Muscle layer of colon (tissue), 2 donors: Measurements from ENCODE around the gene CDH26.
"Not testable (repeated sequence)": the region's sequence is repeated elsewhere in the genome, so short reads cannot be mapped to it uniquely, and the experiment has no call there.

ENCODE experiments used
- H3K27ac ChIP-seq: one replicate; pipeline ENCODE4 v1.7.0; 2013; ENCODE audit warnings: low read depth, mild to moderate bottlenecking, low read length, moderate library complexity
- H3K27me3 ChIP-seq, 2 donors: one replicate each; pipeline ENCODE4 v1.7.0; 2013; ENCODE audit warnings: low read length in 2 of 2, mild to moderate bottlenecking in 2 of 2; ENCODE audit not compliant: insufficient read depth in 2 of 2, control insufficient read depth in 1 of 2
- H3K36me3 ChIP-seq: one replicate; pipeline ENCODE4 v1.7.0; 2013; ENCODE audit warnings: mild to moderate bottlenecking, low read length; ENCODE audit not compliant: insufficient read depth
- H3K4me1 ChIP-seq: one replicate; pipeline ENCODE4 v1.7.0; 2013; ENCODE audit warnings: mild to moderate bottlenecking, low read length; ENCODE audit not compliant: insufficient read depth
- H3K4me3 ChIP-seq, 2 donors: one replicate each; pipeline ENCODE4 v1.7.0; 2013; ENCODE audit warnings: low read length in 2 of 2, low read depth in 1 of 2, mild to moderate bottlenecking in 1 of 2, moderate library complexity in 1 of 2
- H3K9ac ChIP-seq: one replicate; pipeline ENCODE4 v1.7.0; 2013; ENCODE audit warnings: low read length
- H3K9me3 ChIP-seq: one replicate; pipeline ENCODE4 v1.7.0; 2013; ENCODE audit warnings: mild to moderate bottlenecking, low read length
- donor health status: abdominal sarcoma.
- donor health status: Adenocarcinoma of cecum.

CDH26 gene

GRCh38 chr20:59942245-59942644, 16.0 kb upstream of the CDH26 start:
- Histone ChIP-seq H3K27me3 (no peaks in the 10 kb centered on the region), H3K9ac (no peak overlapping the region), H3K4me3 (no peak overlapping the region), H3K4me1 (peaks cover 55% of the 10 kb centered on the region), H3K9me3 (no peaks in the 10 kb centered on the region), H3K36me3 (peaks cover 30% of the 10 kb centered on the region), H3K27ac (no peak overlapping the region)

- no peaks in the 10 kb centered on the region for H3K27me3 ChIP-seq
- H3K36me3 ChIP-seq, result peaks cover 30% of the 10 kb centered on the region
- H3K27ac ChIP-seq, result no peak overlapping the region
- H3K9ac ChIP-seq, result no peak overlapping the region
- peaks cover 33% of the 10 kb centered on the region for H3K4me1 ChIP-seq
- H3K9me3 ChIP-seq, result no peaks in the 10 kb centered on the region
- H3K4me3 ChIP-seq, result no peak overlapping the region
These were observed 13.5 kb upstream of the CDH26 start for GRCh38 chr20:59944726-59945125.

GRCh38 chr20:59945175-59945574, 13.0 kb upstream of the CDH26 start:
- peaks cover 33% of the 10 kb centered on the region for H3K4me1 ChIP-seq

GRCh38 chr20:59945731-59946130, 12.5 kb upstream of the CDH26 start:
- Histone ChIP-seq H3K36me3 (peaks cover 33% of the 10 kb centered on the region), H3K4me3 (no peak overlapping the region), H3K4me1 (peaks cover 33% of the 10 kb centered on the region), H3K27ac (no peak overlapping the region), H3K9me3 (no peaks in the 10 kb centered on the region), H3K27me3 (no peaks in the 10 kb centered on the region), H3K9ac (peak overlapping the region; percentile 5)

More at GRCh38 chr20:59945175-59945574, 13.0 kb upstream of the CDH26 start:
- Histone ChIP-seq H3K9ac (no peak overlapping the region), H3K36me3 (peaks cover 33% of the 10 kb centered on the region), H3K9me3 (no peaks in the 10 kb centered on the region), H3K27ac (no peak overlapping the region), H3K4me3 (no peak overlapping the region), H3K27me3 (no peaks in the 10 kb centered on the region)

GRCh38 chr20:59947376-59947775, 10.8 kb upstream of the CDH26 start:
- H3K36me3 ChIP-seq, result peaks cover 29% of the 10 kb centered on the region
- peaks cover 19% of the 10 kb centered on the region for H3K4me1 ChIP-seq
- no peak overlapping the region for H3K4me3 ChIP-seq
- H3K9ac ChIP-seq, result no peak overlapping the region
- no peaks in the 10 kb centered on the region for H3K9me3 ChIP-seq
- H3K27ac ChIP-seq, result no peak overlapping the region
- no peaks in the 10 kb centered on the region for H3K27me3 ChIP-seq

GRCh38 chr20:59948212-59948611, 10.0 kb upstream of the CDH26 start:
- no peaks in the 10 kb centered on the region for H3K9me3 ChIP-seq
- no peak overlapping the region for H3K9ac ChIP-seq
- H3K36me3 ChIP-seq, result peaks cover 21% of the 10 kb centered on the region
- no peaks in the 10 kb centered on the region for H3K27me3 ChIP-seq
- peaks cover 19% of the 10 kb centered on the region for H3K4me1 ChIP-seq
- no peak overlapping the region for H3K27ac ChIP-seq
- H3K4me3 ChIP-seq, result no peak overlapping the region

GRCh38 chr20:59948828-59949720, 9.1 kb upstream of the CDH26 start:
- H3K27me3 ChIP-seq, result no peaks in the 10 kb centered on the region
- H3K4me1 ChIP-seq, result peaks cover 19% of the 10 kb centered on the region
- H3K9me3 ChIP-seq, result no peaks in the 10 kb centered on the region
- no peak overlapping the region for H3K4me3 ChIP-seq
- H3K27ac ChIP-seq, result no peak overlapping the region
- peaks cover 13% of the 10 kb centered on the region for H3K36me3 ChIP-seq
- H3K9ac ChIP-seq, result no peak overlapping the region

GRCh38 chr20:59949911-59950310, 8.3 kb upstream of the CDH26 start:
- Histone ChIP-seq H3K27me3 (no peaks in the 10 kb centered on the region), H3K4me3 (no peak overlapping the region), H3K36me3 (peaks cover 5% of the 10 kb centered on the region), H3K4me1 (peaks cover 13% of the 10 kb centered on the region), H3K9ac (no peak overlapping the region), H3K27ac (no peak overlapping the region), H3K9me3 (no peaks in the 10 kb centered on the region)

GRCh38 chr20:59954718-59955117, 3.5 kb upstream of the CDH26 start:
- no peaks in the 10 kb centered on the region for H3K4me1 ChIP-seq
- H3K9me3 ChIP-seq, result no peaks in the 10 kb centered on the region
- H3K27ac ChIP-seq, result no peak overlapping the region
- no peak overlapping the region for H3K4me3 ChIP-seq
- H3K9ac ChIP-seq, result no peak overlapping the region
- no peaks in the 10 kb centered on the region for H3K27me3 ChIP-seq
- H3K36me3 ChIP-seq, result peaks cover 14% of the 10 kb centered on the region

- Histone ChIP-seq H3K4me3 (no peak overlapping the region), H3K9me3 (no peaks in the 10 kb centered on the region), H3K27ac (no peak overlapping the region), H3K9ac (no peak overlapping the region), H3K27me3 (no peaks in the 10 kb centered on the region), H3K36me3 (peaks cover 10% of the 10 kb centered on the region), H3K4me1 (no peaks in the 10 kb centered on the region)
These were observed 3.0 kb upstream of the CDH26 start for GRCh38 chr20:59955131-59955796.

GRCh38 chr20:59957568-59957967, 655 bp upstream of the CDH26 start:
- not testable (repeated sequence) for H3K4me1 ChIP-seq, H3K27ac ChIP-seq, H3K27me3 ChIP-seq, H3K9ac ChIP-seq, H3K9me3 ChIP-seq, H3K4me3 ChIP-seq
- H3K36me3 ChIP-seq, result peaks cover 10% of the 10 kb centered on the region
